GM23338 (cell line): ENCODE results near the gene CHST12. TPM values are rescaled to one million over a fixed set of nuclear protein-coding genes. Genes with fewer than 3 reads are reported as not detected.

Experiments
- ATAC-seq: fragments of 200-7000 bp; cut with Tn5 transposase; 3 replicates; pipeline ENCODE4 v1.9.1; 2020
- DNase-seq: peaks from one replicate; pipeline ENCODE4 v3.0.0-alpha.2; 2015; ENCODE audit warnings: low spot score
- H2AFZ ChIP-seq: fragments of 200-600 bp; sonication (generic); 2 replicates; pipeline ENCODE4 v1.8.0; 2016; ENCODE audit warnings: antibody characterized with exemption, mild to moderate bottlenecking, moderate library complexity
- H3F3A ChIP-seq: fragments of 200-600 bp; sonication (generic); replicated peaks from 2 replicates; pipeline ENCODE4 v1.8.0; 2017; ENCODE audit warnings: antibody characterized with exemption, mixed run types, low read depth
- H3K27ac ChIP-seq: fragments of 200-600 bp; sonication (generic); 2 replicates; pipeline ENCODE4 v1.6.1; 2016; ENCODE audit warnings: low read depth
- H3K27me3 ChIP-seq: fragments of 200-600 bp; sonication (generic); 2 replicates; pipeline ENCODE4 v1.8.0; 2016; ENCODE audit warnings: mild to moderate bottlenecking, mixed run types, moderate library complexity; ENCODE audit not compliant: insufficient read depth
- H3K36me3 ChIP-seq: fragments of 200-600 bp; sonication (generic); 2 replicates; pipeline ENCODE4 v1.8.0; 2016; ENCODE audit warnings: mild to moderate bottlenecking; ENCODE audit not compliant: insufficient read depth
- H3K4me1 ChIP-seq: fragments of 200-600 bp; sonication (generic); 2 replicates; pipeline ENCODE4 v1.8.0; 2016; ENCODE audit warnings: mild to moderate bottlenecking, moderate library complexity; ENCODE audit not compliant: insufficient read depth
- H3K4me2 ChIP-seq: fragments of 200-600 bp; sonication (generic); 2 replicates; pipeline ENCODE4 v1.7.1; 2017; ENCODE audit warnings: mixed run types
- H3K4me3 ChIP-seq: fragments of 200-600 bp; sonication (generic); 2 replicates; pipeline ENCODE4 v1.6.1; 2016; ENCODE audit warnings: mixed run types
- H3K79me2 ChIP-seq: fragments of 200-600 bp; sonication (generic); replicated peaks from 2 replicates; pipeline ENCODE4 v1.8.0; 2017; ENCODE audit warnings: mild to moderate bottlenecking; ENCODE audit not compliant: insufficient read depth
- H3K9me2 ChIP-seq: fragments of 200-600 bp; sonication (generic); 2 replicates; pipeline ENCODE4 v1.8.0; 2017; ENCODE audit not compliant: insufficient read depth
- H4K20me1 ChIP-seq: fragments of 200-600 bp; sonication (generic); replicated peaks from 2 replicates; pipeline ENCODE4 v1.8.0; 2017; ENCODE audit warnings: mild to moderate bottlenecking; ENCODE audit not compliant: insufficient read depth
- H3K27ac Mint-ChIP-seq: 2 replicates; pipeline ENCODE4 v1.8.0; 2020; ENCODE audit warnings: inconsistent platforms, mild to moderate bottlenecking, moderate library complexity, mixed read lengths
- H3K27me3 Mint-ChIP-seq: 3 replicates; pipeline ENCODE4 v1.8.0; 2022; ENCODE audit warnings: low read depth, mild to moderate bottlenecking, moderate library complexity, mixed read lengths, inconsistent platforms; ENCODE audit not compliant: insufficient read depth, poor library complexity
- H3K36me3 Mint-ChIP-seq: 3 replicates; pipeline ENCODE4 v1.8.0; 2021; ENCODE audit warnings: low read depth, mild to moderate bottlenecking, inconsistent platforms, moderate library complexity, mixed read lengths
- H3K4me1 Mint-ChIP-seq: 3 replicates; pipeline ENCODE4 v1.8.0; 2020; ENCODE audit warnings: mild to moderate bottlenecking, inconsistent platforms, mixed read lengths
- H3K4me3 Mint-ChIP-seq: 3 replicates; pipeline ENCODE4 v1.8.0; 2021; ENCODE audit warnings: moderate library complexity, mild to moderate bottlenecking, inconsistent platforms, mixed read lengths
- H3K9me3 Mint-ChIP-seq: 3 replicates; pipeline ENCODE4 v1.8.0; 2020; ENCODE audit warnings: moderate library complexity, mild to moderate bottlenecking, inconsistent platforms, mixed read lengths
- CREB1 ChIP-seq: fragments of 250-450 bp; sonication (Bioruptor Pico); IDR thresholded peaks from 2 replicates; pipeline ENCODE4 v1.5.0; 2020; ENCODE audit warnings: low read depth, mild to moderate bottlenecking, moderate library complexity
- CTCF ChIP-seq, 2 experiments: fragments of 200-600 bp in 1 of 2; sonication (generic) in 1 of 2; conservative IDR thresholded peaks; 2 replicates each; pipeline versions ENCODE4 v1.5.1 to v1.6.1; 2016 to 2017; ENCODE audit warnings: antibody characterized with exemption in 2 of 2, low read depth in 2 of 2, mild to moderate bottlenecking in 2 of 2, moderate library complexity in 1 of 2
- ETS1 ChIP-seq: IDR thresholded peaks from 2 replicates; pipeline ENCODE4 v1.6.1; 2016; ENCODE audit warnings: antibody characterized with exemption
- EZH2 ChIP-seq: fragments of 200-600 bp; sonication (generic); IDR thresholded peaks from one replicate; pipeline ENCODE4 v1.8.0; 2017; ENCODE audit warnings: antibody characterized with exemption, mild to moderate bottlenecking, low read depth; ENCODE audit not compliant: unreplicated experiment
- EZH2phosphoT487 ChIP-seq: fragments of 200-600 bp; sonication (generic); IDR thresholded peaks from one replicate; pipeline ENCODE4 v1.8.1; 2018; ENCODE audit warnings: antibody characterized with exemption; ENCODE audit not compliant: unreplicated experiment
- JUNB ChIP-seq: IDR thresholded peaks from one replicate; pipeline ENCODE4 v1.6.1; 2016; ENCODE audit warnings: antibody characterized with exemption; ENCODE audit not compliant: unreplicated experiment
- NANOG ChIP-seq: IDR thresholded peaks from 2 replicates; pipeline ENCODE4 v1.6.1; 2016; ENCODE audit warnings: antibody characterized with exemption, borderline replicate concordance
- POLR2AphosphoS5 ChIP-seq: IDR thresholded peaks from 2 replicates; pipeline ENCODE4 v1.6.1; 2016; ENCODE audit warnings: antibody characterized with exemption, low read depth
- REST ChIP-seq: IDR thresholded peaks from one replicate; pipeline ENCODE4 v1.6.1; 2018; ENCODE audit warnings: antibody characterized with exemption; ENCODE audit not compliant: unreplicated experiment
- STAT1 ChIP-seq: IDR thresholded peaks from one replicate; pipeline ENCODE4 v1.6.1; 2016; ENCODE audit warnings: antibody characterized with exemption; ENCODE audit not compliant: unreplicated experiment
- ZNF114 ChIP-seq: fragments of 250-450 bp; sonication (Bioruptor Pico); IDR thresholded peaks from 2 replicates; pipeline ENCODE4 v1.5.0; 2020; ENCODE audit warnings: mild to moderate bottlenecking, moderate library complexity
- ZNF331 ChIP-seq: fragments of 250-450 bp; sonication (Bioruptor Pico); IDR thresholded peaks from 2 replicates; pipeline ENCODE4 v1.5.0; 2020; ENCODE audit warnings: low read depth, mild to moderate bottlenecking, moderate library complexity
- ZNF462 ChIP-seq: fragments of 250-450 bp; sonication (Bioruptor Pico); IDR thresholded peaks from 2 replicates; pipeline ENCODE4 v1.5.0; 2020; ENCODE audit warnings: mild to moderate bottlenecking, moderate library complexity
- polyA plus RNA-seq: library from polyadenylated mRNA; unstranded; fragments of >200 nt; fragmentation: Nextera tagmentation; extraction: Ambion mirVana; gene quantifications from 2 replicates; pipeline ENCODE4 v1.2.1, GENCODE V29; 2016
- total RNA-seq: library from RNA; depleted of rRNA; stranded (reverse); fragments of >200 nt; shearing (Covaris generic); gene quantifications from 2 replicates; pipeline ENCODE4 v1.2.3, GENCODE V29; 2014

Gene CHST12
- total and polyA plus RNA-seq, 2 experiments from 2014 or later: 10.1 to 14.6 TPM

GRCh38 chr7:2381227-2381626 lies 22.2 kb upstream of the CHST12 start:
- H3K27me3 ChIP-seq: no peaks in the 10 kb centered on the region
- H3F3A ChIP-seq: peaks cover 22% of the 10 kb centered on the region
- H3K4me1 Mint-ChIP-seq: peaks cover 3% of the 10 kb centered on the region; the same call in 2 of the 3 replicates
- no peak overlapping the region for H3K4me3 Mint-ChIP-seq
- H3K4me2 ChIP-seq: no peak overlapping the region
- ATAC-seq: no peak
- H3K27ac Mint-ChIP-seq: no peak overlapping the region
- H3K36me3 Mint-ChIP-seq: peaks cover 56% of the 10 kb centered on the region
- no peaks in the 10 kb centered on the region for H3K9me3 Mint-ChIP-seq
- peaks cover 13% of the 10 kb centered on the region for H3K79me2 ChIP-seq
- no peak for DNase-seq
- H3K27ac ChIP-seq: peak overlapping the region; percentile 21; the same call in 1 of the 2 replicates
- H3K9me2 ChIP-seq: no peaks in the 10 kb centered on the region
- H3K4me1 ChIP-seq: no peaks in the 10 kb centered on the region
- peaks cover 27% of the 10 kb centered on the region for H3K36me3 ChIP-seq
- no peak for TF ChIP-seq JUNB
- TF ChIP-seq STAT1: no peak
- no peak for TF ChIP-seq ETS1
- TF ChIP-seq EZH2: no peak
- no peak for TF ChIP-seq REST
- no peak for TF ChIP-seq ZNF114
- TF ChIP-seq POLR2AphosphoS5: no peak
- no peak for TF ChIP-seq NANOG
- TF ChIP-seq ZNF331: no peak
- no peak for TF ChIP-seq ZNF462
- no peak for TF ChIP-seq CTCF (conservative IDR thresholded peaks at IDR 0.05; ENCODE audit: low read depth in 2 of 2)
- no peak for TF ChIP-seq CREB1 (CRISPR knock-in tag)
- TF ChIP-seq EZH2phosphoT487: no peak
- H3K27me3 Mint-ChIP-seq: peaks cover 35% of the 10 kb centered on the region
- H2AFZ ChIP-seq: no peak overlapping the region
- no peak overlapping the region for H3K4me3 ChIP-seq
- H4K20me1 ChIP-seq: peaks cover 19% of the 10 kb centered on the region
